Muscle of back (tissue), 11 donors: ENCODE measurements around the gene SLC35F3. TPM values are rescaled to one million over a fixed set of nuclear protein-coding genes. Genes with fewer than 3 reads are reported as not detected.
A peak's percentile ranks its signal among the peaks of the same experiment; 100 is the strongest.

Source experiments
- DNase-seq, 3 donors: peaks; one replicate each; pipeline versions ENCODE4 v3.0.0 to v3.0.0-alpha.2; 2013
- polyA plus RNA-seq, 10 donors: library from polyadenylated mRNA; unstranded; fragments of 120-200 nt; gene quantifications; one replicate each; pipeline ENCODE4 v1.2.1, GENCODE V29; 2013; ENCODE audit not compliant: insufficient read length in 10 of 10

Gene SLC35F3
- polyA plus RNA-seq, 10 donors = 0.34 to 1.0 (median 0.76) TPM

- no peak for DNase-seq
Measured at GRCh38 chr1:234250747-234251146, 346.3 kb downstream of the SLC35F3 start.

DNA sequence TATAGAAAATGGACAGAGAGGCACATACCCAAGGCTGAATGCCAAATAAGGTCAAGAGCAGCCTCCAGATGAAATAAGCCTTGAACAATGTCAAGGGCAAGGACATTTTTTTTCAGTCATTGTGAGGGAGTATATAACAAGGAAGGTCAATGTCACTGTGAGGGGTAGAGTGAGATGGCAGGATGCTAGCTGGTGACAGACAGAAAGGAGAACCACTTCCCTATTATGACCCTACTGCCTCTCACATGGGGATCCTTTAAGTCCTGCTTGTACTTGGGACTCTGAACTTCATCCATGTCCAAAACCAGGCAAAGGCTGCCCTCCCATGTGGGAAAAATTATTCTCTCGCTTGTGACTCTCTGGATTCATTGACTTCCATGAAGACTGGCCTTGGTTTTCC is 349.3 kb downstream of the SLC35F3 start:
- DNase-seq = no peak

DNA sequence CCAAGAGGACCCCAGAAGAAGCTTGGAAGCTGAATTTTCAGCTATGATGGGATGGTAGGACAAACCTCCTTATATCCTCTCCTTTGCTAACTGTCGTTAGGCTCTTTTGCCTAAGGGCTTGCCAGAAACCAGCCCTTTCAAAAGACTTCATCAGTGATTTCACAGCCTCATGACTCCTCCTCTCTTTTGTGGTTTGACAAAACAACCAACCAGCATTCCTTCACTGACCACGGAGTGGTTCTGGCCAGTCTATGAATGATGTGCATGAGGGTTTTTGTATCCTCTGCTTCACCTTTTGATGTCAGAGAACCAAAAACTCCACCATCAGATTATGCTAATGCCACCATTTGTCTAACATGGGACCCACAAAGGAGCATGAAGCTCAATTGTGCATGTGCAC is 351.9 kb downstream of the SLC35F3 start:
- no peak for DNase-seq

GRCh38 chr1:234258071-234258470 is 353.6 kb downstream of the SLC35F3 start:
- no peak for DNase-seq

DNA sequence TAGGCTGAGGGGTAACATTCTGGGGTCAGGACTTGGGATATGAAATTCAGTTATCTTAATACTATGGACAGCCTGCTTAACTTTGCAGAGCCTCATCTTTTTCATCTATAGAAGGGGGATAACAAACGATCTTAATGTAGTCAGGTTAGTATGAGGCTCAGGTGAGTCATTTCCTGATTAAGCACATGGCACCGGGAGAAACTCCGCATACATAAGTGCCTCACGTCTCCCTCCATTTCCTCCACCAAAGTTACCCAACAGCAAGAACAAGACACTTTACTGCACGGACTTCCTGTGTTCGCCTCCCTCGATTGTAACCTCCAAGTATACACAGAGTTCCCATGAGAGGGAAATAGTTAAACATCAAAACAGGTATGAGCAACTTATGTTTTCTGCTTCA is 356.1 kb downstream of the SLC35F3 start:
- no peak for DNase-seq

DNA sequence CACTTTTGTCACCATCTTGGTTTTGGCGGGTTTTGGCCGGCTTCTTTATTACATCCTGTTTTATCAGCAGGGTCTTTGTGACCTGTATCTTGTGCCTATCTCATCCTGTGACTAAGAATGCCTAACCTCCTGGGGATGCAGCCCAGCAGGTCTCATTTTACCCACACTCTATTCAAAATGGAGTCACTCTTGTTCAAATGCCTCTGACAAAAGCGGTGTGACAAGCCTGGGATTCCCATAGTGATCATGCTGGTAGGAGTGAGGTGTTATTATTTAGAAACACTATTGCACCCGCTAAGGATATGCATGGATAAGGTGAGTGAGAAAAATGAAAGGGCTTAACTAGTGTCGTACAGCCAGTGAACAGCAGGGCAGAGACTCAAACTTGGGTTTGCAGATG is 357.1 kb downstream of the SLC35F3 start:
- DNase-seq = no peak

DNA sequence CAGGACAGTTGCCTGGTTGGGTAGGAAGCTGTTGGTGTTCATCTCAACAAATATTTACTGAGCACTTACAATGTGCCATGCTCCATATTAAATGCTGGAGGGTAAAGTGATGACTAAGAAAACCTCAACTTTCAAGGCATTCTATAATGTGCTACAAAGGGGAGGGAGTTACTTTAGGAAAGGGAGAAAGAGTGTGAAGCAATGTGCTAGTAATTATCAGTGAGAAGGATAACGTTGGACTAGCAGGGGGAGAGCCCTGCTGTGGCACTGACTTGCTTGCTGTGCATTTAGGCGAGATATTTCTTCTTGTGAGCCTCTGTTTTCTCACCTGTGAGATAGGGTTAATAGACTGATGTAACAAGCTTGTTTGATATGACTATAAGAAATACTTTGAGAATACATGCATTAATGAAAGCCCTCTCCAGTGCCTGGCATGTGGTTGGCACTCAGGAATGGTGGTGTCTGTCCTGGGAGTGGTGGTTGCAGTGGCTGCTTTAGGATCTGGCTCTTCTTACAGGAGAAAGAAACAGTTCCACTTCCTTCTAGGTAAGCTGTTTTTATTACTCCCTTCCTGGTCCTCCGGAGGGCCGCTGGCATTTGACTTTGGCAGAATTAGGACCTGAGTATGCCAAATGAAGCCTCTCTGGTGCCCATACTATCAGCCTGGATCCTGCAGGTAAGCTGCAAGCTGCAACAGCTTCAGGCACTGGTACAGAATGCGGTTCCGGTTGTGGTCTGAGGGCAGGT is 357.7 kb downstream of the SLC35F3 start:
- no peak for DNase-seq

- DNase-seq = no peak
Measured at GRCh38 chr1:234262754-234263105, 358.3 kb downstream of the SLC35F3 start.

- no peak for DNase-seq
Measured at GRCh38 chr1:234264832-234265231, 360.4 kb downstream of the SLC35F3 start.

DNA sequence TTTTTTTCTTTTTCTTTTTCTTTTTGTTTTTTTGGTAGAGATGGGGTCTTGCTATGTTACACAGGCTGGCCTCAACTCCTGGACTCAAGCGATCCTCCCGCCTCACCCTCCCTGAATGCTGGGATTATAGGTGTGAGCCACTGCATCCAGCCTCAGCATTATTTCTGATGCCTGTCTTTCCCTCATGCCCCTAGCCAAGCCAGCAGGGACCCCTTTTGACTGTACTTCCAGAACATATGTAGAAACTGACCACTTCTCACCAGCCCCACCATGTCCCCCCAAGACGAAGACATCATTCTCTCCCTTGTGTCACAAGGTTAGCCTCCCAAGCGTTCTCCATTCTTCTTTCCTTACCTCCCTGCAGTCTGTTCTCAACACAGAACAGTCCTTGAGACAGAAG is 360.8 kb downstream of the SLC35F3 start:
- DNase-seq = no peak

DNA sequence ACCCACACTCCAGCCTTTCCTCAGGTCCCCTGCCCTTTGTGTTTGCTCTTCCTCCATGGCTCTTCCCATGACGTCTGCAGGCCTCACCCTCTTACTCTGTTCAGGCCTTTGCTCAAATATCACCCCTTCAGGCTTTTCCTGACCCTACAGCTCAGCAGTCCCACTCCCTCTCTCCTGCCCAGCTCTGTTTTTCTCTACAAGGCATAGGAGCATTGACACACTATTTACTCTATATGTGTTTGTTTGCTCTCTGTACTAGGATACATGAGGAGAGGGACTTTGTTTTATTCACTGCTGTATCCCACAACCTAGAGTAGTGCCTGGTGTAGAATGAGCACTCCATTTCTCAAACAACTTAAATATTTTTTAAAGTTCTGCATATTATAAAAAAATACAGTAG is 361.4 kb downstream of the SLC35F3 start:
- no peak for DNase-seq

DNA sequence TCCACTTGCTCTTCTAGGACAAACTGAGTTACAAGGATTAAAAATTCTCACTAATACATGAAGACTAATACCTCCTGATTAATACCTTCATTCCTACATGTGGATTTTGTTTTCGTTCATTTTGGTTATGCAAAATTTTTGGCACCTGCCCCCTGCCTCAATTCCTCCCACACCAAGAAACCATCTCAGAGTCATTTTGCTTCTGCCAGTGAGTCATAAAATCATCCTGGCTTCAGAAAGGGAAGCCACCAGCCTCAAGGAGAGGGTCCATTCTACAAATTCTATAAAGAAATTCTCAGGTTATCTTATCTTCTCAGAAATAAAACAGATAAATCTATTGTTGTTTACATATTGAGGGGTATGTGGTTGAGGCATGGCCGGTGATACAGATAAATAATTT is 365.6 kb downstream of the SLC35F3 start:
- DNase-seq = no peak

DNA sequence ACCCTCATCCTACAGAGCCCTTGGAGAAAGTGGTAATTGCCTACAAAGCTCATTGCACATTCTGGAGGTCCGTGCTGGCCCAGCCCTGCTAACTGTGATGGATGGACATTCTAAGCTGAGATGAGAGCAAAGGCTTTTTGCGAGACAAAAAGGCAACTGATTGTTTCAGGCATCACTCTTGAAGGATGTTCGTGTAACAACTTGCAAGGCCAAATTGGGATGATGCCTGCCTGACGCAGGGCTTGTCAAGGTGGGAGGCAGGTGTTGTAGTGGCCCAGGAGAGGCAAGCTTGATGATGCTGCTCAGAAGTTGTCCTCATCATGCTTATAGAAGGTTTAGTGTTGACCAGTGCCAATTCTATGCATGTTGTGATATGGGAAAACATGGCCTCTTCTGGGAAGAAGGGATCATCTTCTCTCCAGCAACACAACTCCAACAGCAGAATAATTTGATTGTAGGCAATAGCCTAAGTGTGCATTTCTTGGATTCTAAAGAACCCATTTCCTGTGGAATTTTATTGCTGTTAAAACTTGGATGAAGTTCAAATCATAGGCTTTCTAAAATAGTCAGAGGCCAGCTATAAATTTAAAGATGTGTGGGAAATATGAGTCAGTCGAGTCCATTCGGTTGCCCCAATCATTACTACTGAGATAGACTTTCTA is 366.2 kb downstream of the SLC35F3 start:
- no peak for DNase-seq

GRCh38 chr1:234271243-234271606 is 366.7 kb downstream of the SLC35F3 start:
- DNase-seq = no peak

DNA sequence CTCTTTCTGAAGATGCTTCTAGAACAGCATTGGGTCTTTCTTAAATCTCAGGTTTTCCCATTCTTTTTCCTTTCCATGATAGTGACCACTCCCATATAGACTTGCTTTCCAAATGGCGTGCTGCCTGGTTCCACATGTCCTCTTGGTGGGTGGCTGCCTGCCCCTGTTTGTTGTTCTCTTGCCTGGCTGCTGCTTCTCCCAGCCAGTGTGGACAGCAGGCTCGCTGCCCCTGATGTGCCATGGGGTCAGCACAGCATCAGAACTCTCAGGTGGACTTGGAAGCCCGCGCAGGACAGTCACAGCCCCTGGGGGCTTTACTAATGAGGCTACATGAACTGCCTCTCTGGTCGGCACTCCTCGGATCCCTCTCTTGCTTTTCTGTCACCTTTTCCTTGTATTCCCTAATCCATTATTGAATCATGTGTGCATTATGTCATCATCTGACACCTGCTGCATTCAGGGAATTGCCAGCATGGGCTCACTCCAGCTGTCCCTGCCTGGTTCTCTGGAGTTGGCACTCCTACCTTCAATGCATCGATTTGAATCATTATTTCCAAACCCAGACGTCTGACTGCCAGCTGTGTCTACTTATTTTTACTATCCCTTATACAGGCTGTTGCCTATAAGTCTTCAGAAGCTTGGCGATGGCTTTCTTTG is 368.3 kb downstream of the SLC35F3 start:
- peak in 1 of 3 donors; percentile 9 for DNase-seq

GRCh38 chr1:234273981-234274380 is 369.5 kb downstream of the SLC35F3 start:
- no peak for DNase-seq

- no peak for DNase-seq
Measured at GRCh38 chr1:234276151-234276788, 371.8 kb downstream of the SLC35F3 start.

DNA sequence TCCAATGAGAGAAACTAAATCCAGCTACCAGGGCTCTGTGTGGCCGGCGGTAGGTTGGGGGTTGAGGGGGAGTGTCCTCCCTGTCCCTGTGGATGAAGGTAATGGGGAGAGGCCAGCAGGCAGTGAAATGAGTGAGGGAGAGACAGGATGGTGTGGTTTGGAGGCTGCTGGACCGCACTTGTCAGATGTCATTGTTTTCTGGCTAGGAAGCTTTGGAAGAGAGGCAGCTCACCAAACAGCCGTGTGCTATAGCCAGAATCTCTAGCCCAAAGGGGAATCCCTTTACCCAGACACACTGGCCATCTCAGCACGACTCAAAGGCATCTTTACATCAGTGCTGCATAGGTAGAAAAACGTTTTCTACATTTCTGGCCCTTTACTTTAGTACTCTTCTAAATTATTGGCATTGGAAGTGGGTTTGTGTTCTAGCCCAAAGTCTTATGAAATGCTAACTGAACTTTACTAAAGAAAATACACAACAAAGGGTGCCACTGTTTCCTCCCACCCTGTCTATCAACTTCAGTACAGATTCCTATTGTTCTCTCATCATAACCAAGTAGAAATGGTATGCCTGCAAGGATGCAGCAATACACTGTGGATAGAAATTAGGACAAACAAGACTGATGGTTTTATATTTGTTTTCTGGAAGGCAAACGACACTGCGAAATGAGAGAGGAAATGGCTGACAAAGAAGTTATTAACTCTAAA is 372.8 kb downstream of the SLC35F3 start:
- no peak for DNase-seq

GRCh38 chr1:234279021-234279420 is 374.5 kb downstream of the SLC35F3 start:
- DNase-seq = no peak

DNA sequence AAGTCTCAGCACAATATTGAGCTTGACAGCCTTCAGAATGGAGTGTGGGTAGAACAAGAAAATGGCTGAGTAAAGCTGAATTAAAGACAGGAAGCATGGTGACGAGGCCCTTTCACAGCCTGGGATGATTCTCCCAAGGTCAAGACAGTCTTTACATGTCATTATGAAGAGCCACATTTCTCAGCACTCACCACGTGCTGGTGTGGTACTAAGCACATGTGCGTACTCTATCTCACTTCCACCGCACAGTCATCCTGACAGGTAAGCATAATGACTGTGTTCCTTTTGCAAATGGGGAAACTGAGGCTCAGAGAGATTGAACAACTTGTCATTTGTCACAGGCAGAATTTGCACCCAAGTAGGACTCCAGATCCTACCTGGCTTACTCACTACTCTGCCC is 376.0 kb downstream of the SLC35F3 start:
- DNase-seq = no peak

DNA sequence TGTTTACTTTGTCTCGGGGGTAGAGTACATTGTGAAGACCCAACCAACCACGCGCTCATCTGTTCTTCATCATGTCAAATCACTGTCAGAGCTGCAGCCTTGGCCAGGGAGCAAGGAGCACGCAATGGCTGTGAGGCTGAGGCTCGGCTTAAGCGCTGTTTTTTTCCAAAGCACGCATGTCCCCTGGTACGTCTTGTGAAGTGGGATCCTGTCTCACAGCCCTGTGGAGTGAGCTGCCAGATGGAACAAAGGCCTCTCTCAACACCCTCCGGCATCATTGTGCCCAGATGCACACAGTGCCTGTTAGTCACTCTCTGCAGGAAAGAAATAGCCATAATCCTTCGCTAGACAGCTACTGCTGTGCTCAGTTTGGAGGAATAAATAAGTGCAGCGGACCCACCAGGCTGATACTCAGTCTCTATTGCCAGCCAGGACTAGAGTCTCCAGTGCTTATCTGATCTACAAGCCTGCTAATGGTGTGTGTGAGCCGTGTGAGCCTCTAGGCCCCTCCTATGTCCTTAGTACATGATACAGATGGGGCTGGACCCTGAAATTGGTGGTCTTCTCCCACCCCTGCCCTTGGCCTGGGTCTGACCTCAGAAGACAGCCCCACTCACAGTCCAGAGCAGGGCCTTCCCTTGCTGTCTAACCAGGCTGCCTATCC is 377.5 kb downstream of the SLC35F3 start:
- DNase-seq = no peak

DNA sequence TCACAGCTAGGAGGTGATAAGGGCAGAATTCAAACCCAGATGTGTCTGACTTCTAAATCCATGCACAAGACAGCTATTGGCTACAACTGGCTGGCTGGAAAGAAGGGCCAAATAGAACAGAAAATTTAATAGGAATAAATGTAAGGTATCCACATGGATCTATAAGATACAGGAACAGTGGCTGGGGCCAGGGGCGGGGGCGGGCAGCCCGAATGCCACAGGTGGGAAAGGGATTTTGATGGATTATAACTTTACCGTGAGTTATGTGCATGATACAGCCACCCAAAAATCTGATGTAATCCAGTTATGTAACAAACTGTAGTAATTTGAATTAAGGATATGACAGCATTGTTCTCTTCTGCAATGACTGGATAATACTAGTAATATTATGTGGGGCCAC is 381.7 kb downstream of the SLC35F3 start:
- no peak for DNase-seq
